HL-60 (cell line): Measurements from ENCODE around the gene FAM177A1.

Experiments used
- DNase-seq, 2 experiments: peaks; one replicate each; pipeline ENCODE4 v3.0.0-alpha.2; 2010 to 2020; ENCODE audit warnings: low read depth in 1 of 2, low spot score in 1 of 2
- H3K27ac ChIP-seq: fragments of 250-450 bp; sonication (Bioruptor Pico); replicated peaks from 2 replicates; pipeline ENCODE4 v1.5.1; 2020; ENCODE audit warnings: mild to moderate bottlenecking, moderate library complexity
- H3K27me3 ChIP-seq: fragments of 250-450 bp; sonication (Bioruptor Pico); 2 replicates; pipeline ENCODE4 v1.5.1; 2021; ENCODE audit warnings: mild to moderate bottlenecking, moderate library complexity; ENCODE audit not compliant: insufficient read depth, poor library complexity, severe bottlenecking
- H3K4me3 ChIP-seq: replicated peaks from 2 replicates; pipeline ENCODE4 v1.5.1; 2011; ENCODE audit warnings: mild to moderate bottlenecking, control low read depth, low read length; ENCODE audit not compliant: insufficient read depth
- GABPA ChIP-seq: IDR thresholded peaks from 2 replicates; pipeline ENCODE4 v1.6.1; 2012; ENCODE audit warnings: low read depth
- POLR2AphosphoS5 ChIP-seq: IDR thresholded peaks from 2 replicates; pipeline ENCODE4 v1.6.1; 2012; ENCODE audit warnings: low read depth
- SPI1 ChIP-seq: IDR thresholded peaks from 2 replicates; pipeline ENCODE4 v1.6.1; 2012; ENCODE audit warnings: low read depth, mild to moderate bottlenecking, borderline replicate concordance
- TF ChIP-seq, protein P1 (sequence below): IDR thresholded peaks from one replicate; pipeline ENCODE4 v1.5.1; 2011; ENCODE audit warnings: low read length, control low read depth, inconsistent platforms; ENCODE audit not compliant: insufficient read depth
- TF ChIP-seq, protein P2 (sequence below): IDR thresholded peaks from 2 replicates; pipeline ENCODE4 v1.6.1; 2012; ENCODE audit warnings: low read depth; ENCODE audit not compliant: insufficient replicate concordance

The FAM177A1 gene

DNA sequence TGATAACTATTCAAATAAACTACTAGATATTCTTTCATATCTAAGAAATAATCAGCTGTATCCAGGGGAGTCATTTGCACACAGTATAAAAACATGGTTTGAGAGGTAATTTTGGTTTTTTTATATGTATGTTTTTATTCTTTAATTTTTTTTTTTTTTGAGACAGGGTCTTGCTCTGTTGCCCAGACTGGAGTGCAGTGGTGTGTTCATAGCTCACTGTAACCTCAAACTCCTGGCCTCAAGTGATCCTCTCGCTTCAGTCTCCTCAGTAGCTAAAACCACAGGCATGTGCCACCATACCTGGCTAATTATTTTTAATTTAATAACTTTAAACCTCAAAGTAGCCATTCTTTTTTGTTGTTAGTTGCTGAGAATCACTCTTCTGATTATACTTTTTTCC, 78.1 kb downstream of the FAM177A1 start:
- H3K27me3 ChIP-seq, result no peaks in the 10 kb centered on the region
- TF ChIP-seq SPI1, result no peak
- TF ChIP-seq, protein P1, sequence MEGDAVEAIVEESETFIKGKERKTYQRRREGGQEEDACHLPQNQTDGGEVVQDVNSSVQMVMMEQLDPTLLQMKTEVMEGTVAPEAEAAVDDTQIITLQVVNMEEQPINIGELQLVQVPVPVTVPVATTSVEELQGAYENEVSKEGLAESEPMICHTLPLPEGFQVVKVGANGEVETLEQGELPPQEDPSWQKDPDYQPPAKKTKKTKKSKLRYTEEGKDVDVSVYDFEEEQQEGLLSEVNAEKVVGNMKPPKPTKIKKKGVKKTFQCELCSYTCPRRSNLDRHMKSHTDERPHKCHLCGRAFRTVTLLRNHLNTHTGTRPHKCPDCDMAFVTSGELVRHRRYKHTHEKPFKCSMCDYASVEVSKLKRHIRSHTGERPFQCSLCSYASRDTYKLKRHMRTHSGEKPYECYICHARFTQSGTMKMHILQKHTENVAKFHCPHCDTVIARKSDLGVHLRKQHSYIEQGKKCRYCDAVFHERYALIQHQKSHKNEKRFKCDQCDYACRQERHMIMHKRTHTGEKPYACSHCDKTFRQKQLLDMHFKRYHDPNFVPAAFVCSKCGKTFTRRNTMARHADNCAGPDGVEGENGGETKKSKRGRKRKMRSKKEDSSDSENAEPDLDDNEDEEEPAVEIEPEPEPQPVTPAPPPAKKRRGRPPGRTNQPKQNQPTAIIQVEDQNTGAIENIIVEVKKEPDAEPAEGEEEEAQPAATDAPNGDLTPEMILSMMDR, result no peak
- TF ChIP-seq POLR2AphosphoS5, result no peak
- TF ChIP-seq, protein P2, sequence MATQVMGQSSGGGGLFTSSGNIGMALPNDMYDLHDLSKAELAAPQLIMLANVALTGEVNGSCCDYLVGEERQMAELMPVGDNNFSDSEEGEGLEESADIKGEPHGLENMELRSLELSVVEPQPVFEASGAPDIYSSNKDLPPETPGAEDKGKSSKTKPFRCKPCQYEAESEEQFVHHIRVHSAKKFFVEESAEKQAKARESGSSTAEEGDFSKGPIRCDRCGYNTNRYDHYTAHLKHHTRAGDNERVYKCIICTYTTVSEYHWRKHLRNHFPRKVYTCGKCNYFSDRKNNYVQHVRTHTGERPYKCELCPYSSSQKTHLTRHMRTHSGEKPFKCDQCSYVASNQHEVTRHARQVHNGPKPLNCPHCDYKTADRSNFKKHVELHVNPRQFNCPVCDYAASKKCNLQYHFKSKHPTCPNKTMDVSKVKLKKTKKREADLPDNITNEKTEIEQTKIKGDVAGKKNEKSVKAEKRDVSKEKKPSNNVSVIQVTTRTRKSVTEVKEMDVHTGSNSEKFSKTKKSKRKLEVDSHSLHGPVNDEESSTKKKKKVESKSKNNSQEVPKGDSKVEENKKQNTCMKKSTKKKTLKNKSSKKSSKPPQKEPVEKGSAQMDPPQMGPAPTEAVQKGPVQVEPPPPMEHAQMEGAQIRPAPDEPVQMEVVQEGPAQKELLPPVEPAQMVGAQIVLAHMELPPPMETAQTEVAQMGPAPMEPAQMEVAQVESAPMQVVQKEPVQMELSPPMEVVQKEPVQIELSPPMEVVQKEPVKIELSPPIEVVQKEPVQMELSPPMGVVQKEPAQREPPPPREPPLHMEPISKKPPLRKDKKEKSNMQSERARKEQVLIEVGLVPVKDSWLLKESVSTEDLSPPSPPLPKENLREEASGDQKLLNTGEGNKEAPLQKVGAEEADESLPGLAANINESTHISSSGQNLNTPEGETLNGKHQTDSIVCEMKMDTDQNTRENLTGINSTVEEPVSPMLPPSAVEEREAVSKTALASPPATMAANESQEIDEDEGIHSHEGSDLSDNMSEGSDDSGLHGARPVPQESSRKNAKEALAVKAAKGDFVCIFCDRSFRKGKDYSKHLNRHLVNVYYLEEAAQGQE, result no peak
- TF ChIP-seq GABPA, result no peak
- no peak for DNase-seq
- H3K4me3 ChIP-seq, result no peak overlapping the region
- no peak overlapping the region for H3K27ac ChIP-seq
